Endothelial cell of umbilical vein (primary cell): ENCODE measurements around the gene LGALS7B.
"Not testable (repeated sequence)": the region's sequence is repeated elsewhere in the genome, so short reads cannot be mapped to it uniquely, and the experiment has no call there.

ENCODE experiments used
- FOS ChIP-seq: IDR thresholded peaks from 2 replicates; pipeline ENCODE4 v1.6.1; 2011; ENCODE audit warnings: mild to moderate bottlenecking, low read length, moderate library complexity, borderline replicate concordance; ENCODE audit not compliant: insufficient read depth
- MYC ChIP-seq: IDR thresholded peaks from one replicate; pipeline ENCODE4 v1.6.1; 2011; ENCODE audit warnings: mild to moderate bottlenecking, low read depth, low read length
- POLR2A ChIP-seq: IDR thresholded peaks from 2 replicates; pipeline ENCODE4 v1.6.1; 2012; ENCODE audit warnings: low read depth, mild to moderate bottlenecking, control low read depth, low read length
- POLR2AphosphoS5 ChIP-seq: IDR thresholded peaks from 2 replicates; pipeline ENCODE4 v1.6.1; 2012; ENCODE audit warnings: low read depth, mild to moderate bottlenecking, control low read depth, low read length, moderate library complexity; ENCODE audit not compliant: insufficient read depth
- TF ChIP-seq, protein P1 (sequence below), 2 donors: IDR thresholded peaks; 1 replicate in 1 of 2; 2 replicates in 1 of 2; pipeline ENCODE4 v1.5.1; 2011; ENCODE audit warnings: low read length in 2 of 2, mild to moderate bottlenecking in 2 of 2, moderate library complexity in 2 of 2, control low read depth in 1 of 2, inconsistent platforms in 1 of 2, low read depth in 1 of 2; ENCODE audit not compliant: insufficient read depth in 1 of 2; ENCODE audit errors: extremely low read depth in 1 of 2
- TF ChIP-seq, protein P2 (sequence below): IDR thresholded peaks from 2 replicates; pipeline ENCODE4 v1.6.1; 2011; ENCODE audit not compliant: insufficient read depth, insufficient read length

DNA sequence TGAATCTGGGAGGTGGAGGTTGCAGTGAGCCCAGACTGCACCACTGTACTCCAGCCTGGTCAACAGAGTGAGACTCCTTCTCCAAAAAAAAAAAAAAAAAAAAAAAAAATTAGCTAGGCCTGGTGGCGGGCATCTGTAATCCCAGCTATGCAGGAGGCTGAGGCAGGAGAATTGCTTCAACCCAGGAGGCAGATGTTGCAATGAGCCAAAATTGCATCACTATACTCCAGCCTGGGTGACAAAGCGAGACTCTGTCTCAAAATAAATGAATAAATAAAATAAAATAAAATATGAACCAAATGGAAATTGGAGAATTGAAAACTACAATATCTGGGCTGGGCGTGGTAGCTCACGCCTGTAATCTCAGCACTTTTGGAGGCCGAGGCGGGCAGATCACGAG, 40.2 kb downstream of the LGALS7B start:
- TF ChIP-seq, protein P1, sequence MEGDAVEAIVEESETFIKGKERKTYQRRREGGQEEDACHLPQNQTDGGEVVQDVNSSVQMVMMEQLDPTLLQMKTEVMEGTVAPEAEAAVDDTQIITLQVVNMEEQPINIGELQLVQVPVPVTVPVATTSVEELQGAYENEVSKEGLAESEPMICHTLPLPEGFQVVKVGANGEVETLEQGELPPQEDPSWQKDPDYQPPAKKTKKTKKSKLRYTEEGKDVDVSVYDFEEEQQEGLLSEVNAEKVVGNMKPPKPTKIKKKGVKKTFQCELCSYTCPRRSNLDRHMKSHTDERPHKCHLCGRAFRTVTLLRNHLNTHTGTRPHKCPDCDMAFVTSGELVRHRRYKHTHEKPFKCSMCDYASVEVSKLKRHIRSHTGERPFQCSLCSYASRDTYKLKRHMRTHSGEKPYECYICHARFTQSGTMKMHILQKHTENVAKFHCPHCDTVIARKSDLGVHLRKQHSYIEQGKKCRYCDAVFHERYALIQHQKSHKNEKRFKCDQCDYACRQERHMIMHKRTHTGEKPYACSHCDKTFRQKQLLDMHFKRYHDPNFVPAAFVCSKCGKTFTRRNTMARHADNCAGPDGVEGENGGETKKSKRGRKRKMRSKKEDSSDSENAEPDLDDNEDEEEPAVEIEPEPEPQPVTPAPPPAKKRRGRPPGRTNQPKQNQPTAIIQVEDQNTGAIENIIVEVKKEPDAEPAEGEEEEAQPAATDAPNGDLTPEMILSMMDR (IDR thresholded peaks at IDR 0.05; ENCODE audit: extremely low read depth in 1 of 2, insufficient read depth in 1 of 2, low read depth in 1 of 2, low read length in 2 of 2): not testable (repeated sequence)
- not testable (repeated sequence) for TF ChIP-seq POLR2AphosphoS5, FOS, POLR2A, MYC
- TF ChIP-seq, protein P2, sequence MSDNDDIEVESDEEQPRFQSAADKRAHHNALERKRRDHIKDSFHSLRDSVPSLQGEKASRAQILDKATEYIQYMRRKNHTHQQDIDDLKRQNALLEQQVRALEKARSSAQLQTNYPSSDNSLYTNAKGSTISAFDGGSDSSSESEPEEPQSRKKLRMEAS: not testable (repeated sequence)
